GM18526 (cell line): ENCODE results near the gene MRPL28.

Experiments
- POLR2A ChIP-seq: IDR thresholded peaks from 3 replicates; pipeline ENCODE4 v1.6.1; 2011; ENCODE audit not compliant: insufficient read length; ENCODE audit errors: extremely low read depth

The MRPL28 gene

GRCh38 chr16:354971-355461 is 15.3 kb downstream of the MRPL28 start:
- TF ChIP-seq POLR2A = no peak

- no peak for TF ChIP-seq POLR2A
Measured at GRCh38 chr16:354291-354881, 16.0 kb downstream of the MRPL28 start.

GRCh38 chr16:353404-354290 is 16.7 kb downstream of the MRPL28 start:
- TF ChIP-seq POLR2A = no peak

GRCh38 chr16:352547-353403 is 17.6 kb downstream of the MRPL28 start, which contains the start of gene AXIN1:
AXIN1 (minus strand) TSS chr16:352723; CDS start chr16:347025, 5,698 bp downstream.
- peak; percentile 65 for TF ChIP-seq POLR2A

GRCh38 chr16:351804-352520 is 18.4 kb downstream of the MRPL28 start:
- no peak for TF ChIP-seq POLR2A

GRCh38 chr16:350203-350602 is 20.1 kb downstream of the MRPL28 start:
- TF ChIP-seq POLR2A = no peak

- TF ChIP-seq POLR2A = no peak
Measured at GRCh38 chr16:349211-349610, 21.1 kb downstream of the MRPL28 start.

- no peak for TF ChIP-seq POLR2A
Measured at GRCh38 chr16:347203-347602, 23.1 kb downstream of the MRPL28 start.

GRCh38 chr16:346587-346986 is 23.8 kb downstream of the MRPL28 start:
- no peak for TF ChIP-seq POLR2A

GRCh38 chr16:345772-346171 is 24.6 kb downstream of the MRPL28 start:
- no peak for TF ChIP-seq POLR2A

GRCh38 chr16:342455-343213 is 27.7 kb downstream of the MRPL28 start:
- TF ChIP-seq POLR2A = no peak

- no peak for TF ChIP-seq POLR2A
Measured at GRCh38 chr16:340370-341091, 29.8 kb downstream of the MRPL28 start.

- TF ChIP-seq POLR2A = no peak
Measured at GRCh38 chr16:339680-340079, 30.7 kb downstream of the MRPL28 start.

GRCh38 chr16:337975-338575 is 32.3 kb downstream of the MRPL28 start:
- no peak for TF ChIP-seq POLR2A
